ENCODE measurements around the gene MORF4L2. TPM values are rescaled to one million over a fixed set of nuclear protein-coding genes. Genes with fewer than 3 reads are reported as not detected.

The MORF4L2 gene
- total RNA-seq, 1 donor from 2014 or later = 1,394 TPM

DNA sequence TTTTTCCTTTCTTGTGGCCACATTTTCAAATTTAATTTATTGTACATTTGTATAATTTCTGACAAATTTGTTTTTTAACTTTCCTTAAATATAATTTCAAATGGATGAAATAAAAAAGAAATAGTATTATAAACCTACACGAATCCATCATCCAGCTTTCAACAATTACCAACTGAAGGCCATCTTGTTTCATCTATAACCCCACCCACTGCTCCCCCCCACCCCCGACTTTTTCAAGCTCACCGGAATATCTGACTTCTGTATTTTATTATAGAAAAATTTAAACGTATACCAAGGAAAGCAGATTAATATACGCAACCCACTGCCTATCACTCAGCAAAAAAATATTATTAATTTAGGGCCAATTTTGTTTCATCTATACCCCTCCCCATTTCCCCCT is 1.1 kb downstream of the MORF4L2 start:
- Mint-ChIP-seq H3K4me3 (no peak overlapping the region), H3K36me3 (peaks cover 6% of the 10 kb centered on the region), H3K9me3 (no peaks in the 10 kb centered on the region), H3K27ac (peak overlapping the region; percentile 61), H3K27me3 (ENCODE audit: insufficient read depth, low read depth) (no peaks in the 10 kb centered on the region), H3K4me1 (peaks cover 4% of the 10 kb centered on the region)
- Histone ChIP-seq H3K79me2 (ENCODE audit: low read depth) (peaks cover 61% of the 10 kb centered on the region), H3K36me3 (peaks cover 40% of the 10 kb centered on the region), H3K4me1 (peaks cover 14% of the 10 kb centered on the region), H3K4me3 (peak overlapping the region; percentile 89), H3K27ac (peak overlapping the region; percentile 2), H4K20me1 (ENCODE audit: low read depth) (peaks cover 45% of the 10 kb centered on the region), H3K4me2 (peak overlapping the region; percentile 96), H3K9ac (peak overlapping the region; percentile 91), H2AFZ (replicated peaks) (no peak overlapping the region), H3K9me3 (ENCODE audit: low read depth) (no peaks in the 10 kb centered on the region), H3K27me3 (no peaks in the 10 kb centered on the region), H3F3A (ENCODE audit: low read depth) (peaks cover 70% of the 10 kb centered on the region)
- TF ChIP-seq EZH2phosphoT487 (IDR thresholded peaks at IDR 0.05) (no peak), EZH2 (IDR thresholded peaks at IDR 0.05) (no peak)
- TF ChIP-seq, protein P1, sequence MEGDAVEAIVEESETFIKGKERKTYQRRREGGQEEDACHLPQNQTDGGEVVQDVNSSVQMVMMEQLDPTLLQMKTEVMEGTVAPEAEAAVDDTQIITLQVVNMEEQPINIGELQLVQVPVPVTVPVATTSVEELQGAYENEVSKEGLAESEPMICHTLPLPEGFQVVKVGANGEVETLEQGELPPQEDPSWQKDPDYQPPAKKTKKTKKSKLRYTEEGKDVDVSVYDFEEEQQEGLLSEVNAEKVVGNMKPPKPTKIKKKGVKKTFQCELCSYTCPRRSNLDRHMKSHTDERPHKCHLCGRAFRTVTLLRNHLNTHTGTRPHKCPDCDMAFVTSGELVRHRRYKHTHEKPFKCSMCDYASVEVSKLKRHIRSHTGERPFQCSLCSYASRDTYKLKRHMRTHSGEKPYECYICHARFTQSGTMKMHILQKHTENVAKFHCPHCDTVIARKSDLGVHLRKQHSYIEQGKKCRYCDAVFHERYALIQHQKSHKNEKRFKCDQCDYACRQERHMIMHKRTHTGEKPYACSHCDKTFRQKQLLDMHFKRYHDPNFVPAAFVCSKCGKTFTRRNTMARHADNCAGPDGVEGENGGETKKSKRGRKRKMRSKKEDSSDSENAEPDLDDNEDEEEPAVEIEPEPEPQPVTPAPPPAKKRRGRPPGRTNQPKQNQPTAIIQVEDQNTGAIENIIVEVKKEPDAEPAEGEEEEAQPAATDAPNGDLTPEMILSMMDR (IDR thresholded peaks at IDR 0.05) = no peak
- DNase-seq (ENCODE audit: low spot score) = no peak

DNA sequence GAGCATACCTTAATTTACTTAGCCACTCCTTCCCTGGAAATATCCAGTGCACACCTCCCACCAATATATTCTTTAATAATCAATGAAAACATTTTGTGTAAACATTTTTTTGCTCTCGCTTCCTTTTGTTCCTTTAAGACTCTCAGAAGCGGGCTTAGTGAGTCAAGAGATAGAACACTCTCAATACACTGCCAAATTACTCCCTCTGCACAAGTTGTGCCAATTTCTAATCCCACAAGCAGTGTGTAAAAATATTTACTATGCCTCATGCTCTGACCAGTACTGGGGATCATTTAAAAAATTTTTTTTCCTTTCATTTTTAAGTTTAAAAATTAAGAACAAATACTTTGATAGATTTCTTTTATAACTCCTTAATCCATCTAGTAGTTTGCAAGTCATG is 5.1 kb downstream of the MORF4L2 start:
- H3K36me3 Mint-ChIP-seq = peaks cover 12% of the 10 kb centered on the region
- peaks cover 56% of the 10 kb centered on the region for H3K36me3 ChIP-seq

DNA sequence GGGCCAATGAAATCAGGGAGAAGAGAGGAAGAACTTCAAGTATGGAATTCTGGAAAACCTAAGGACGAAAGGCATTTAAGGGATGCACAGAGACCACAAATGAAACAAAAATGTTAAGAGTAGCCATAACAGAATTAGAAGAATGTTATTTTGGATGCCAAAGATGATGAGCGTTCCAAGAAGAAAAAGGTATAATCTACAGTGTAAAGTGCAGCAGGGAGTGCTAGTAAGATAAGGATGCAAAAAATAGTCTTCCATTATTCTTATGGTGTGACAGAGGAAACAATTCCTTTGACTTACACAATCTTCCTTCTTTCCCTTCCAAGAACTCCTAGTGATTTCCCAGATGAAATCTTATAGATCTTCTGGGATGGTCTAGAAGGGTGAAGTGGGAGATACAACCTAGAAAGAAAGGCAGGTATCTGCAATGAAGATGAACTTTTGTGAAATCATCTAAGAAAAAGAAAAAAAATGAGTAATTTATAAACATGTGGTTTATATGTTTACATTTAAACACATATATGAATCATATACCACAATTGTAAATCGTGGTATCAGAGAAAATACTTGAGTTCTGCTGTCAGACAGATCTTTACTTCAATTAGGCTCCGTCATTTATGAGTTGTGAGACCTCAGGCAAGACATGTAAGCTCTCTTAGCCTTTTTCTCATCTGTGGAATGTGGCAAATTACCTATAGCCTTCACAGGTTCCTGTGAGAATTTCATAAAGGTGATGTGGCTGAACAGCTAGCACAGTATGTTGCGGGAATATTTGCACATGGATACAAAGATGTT is 8.1 kb downstream of the MORF4L2 start:
- Histone ChIP-seq H3K4me1 (peaks cover 18% of the 10 kb centered on the region), H3K9ac (no peak overlapping the region), H3F3A (ENCODE audit: low read depth) (peaks cover 95% of the 10 kb centered on the region), H2AFZ (replicated peaks) (no peak overlapping the region), H4K20me1 (ENCODE audit: low read depth) (peaks cover 81% of the 10 kb centered on the region), H3K4me2 (no peak overlapping the region), H3K79me2 (ENCODE audit: low read depth) (peaks cover 43% of the 10 kb centered on the region), H3K27me3 (no peaks in the 10 kb centered on the region), H3K9me3 (ENCODE audit: low read depth) (no peaks in the 10 kb centered on the region), H3K27ac (no peak overlapping the region), H3K4me3 (no peak overlapping the region), H3K36me3 (peaks cover 43% of the 10 kb centered on the region)
- Mint-ChIP-seq H3K27ac (no peak overlapping the region), H3K9me3 (no peaks in the 10 kb centered on the region), H3K4me1 (peaks cover 5% of the 10 kb centered on the region), H3K36me3 (peaks cover 11% of the 10 kb centered on the region), H3K27me3 (ENCODE audit: insufficient read depth, low read depth) (peaks cover 2% of the 10 kb centered on the region), H3K4me3 (no peak overlapping the region)
- no peak for DNase-seq (ENCODE audit: low spot score)
- TF ChIP-seq EZH2 (IDR thresholded peaks at IDR 0.05) (no peak), EZH2phosphoT487 (IDR thresholded peaks at IDR 0.05) (no peak)
- TF ChIP-seq, protein P1 (IDR thresholded peaks at IDR 0.05) = no peak

More for the DNA sequence above, 5.1 kb downstream of the MORF4L2 start:
- no peaks in the 10 kb centered on the region for H3K9me3 ChIP-seq (ENCODE audit: low read depth)
- Mint-ChIP-seq H3K27me3 (ENCODE audit: insufficient read depth, low read depth) (no peaks in the 10 kb centered on the region), H3K4me1 (peaks cover 4% of the 10 kb centered on the region), H3K9me3 (no peaks in the 10 kb centered on the region), H3K27ac (no peak overlapping the region), H3K4me3 (no peak overlapping the region)
- H3K27me3 ChIP-seq = no peaks in the 10 kb centered on the region
- TF ChIP-seq, protein P1 (IDR thresholded peaks at IDR 0.05) = no peak
- TF ChIP-seq EZH2phosphoT487 (IDR thresholded peaks at IDR 0.05) = no peak
- TF ChIP-seq EZH2 (IDR thresholded peaks at IDR 0.05) = no peak
- no peak for DNase-seq (ENCODE audit: low spot score)
- no peak overlapping the region for H2AFZ ChIP-seq (replicated peaks)
- H3K4me2 ChIP-seq = no peak overlapping the region
- H3F3A ChIP-seq (ENCODE audit: low read depth) = peaks cover 88% of the 10 kb centered on the region
- no peak overlapping the region for H3K9ac ChIP-seq
- H3K79me2 ChIP-seq (ENCODE audit: low read depth) = peaks cover 73% of the 10 kb centered on the region
- peaks cover 14% of the 10 kb centered on the region for H3K4me1 ChIP-seq
- H3K4me3 ChIP-seq = no peak overlapping the region
- H4K20me1 ChIP-seq (ENCODE audit: low read depth) = peaks cover 77% of the 10 kb centered on the region
- peak overlapping the region; percentile 44 for H3K27ac ChIP-seq

Data from neural progenitor cell (in vitro differentiated cells).